LNCaP clone FGC (cell line): Measurements from ENCODE around the gene PHACTR3.

Experiments used
- DNase-seq: peaks from one replicate; pipeline ENCODE4 v3.0.0-alpha.2; 2011; ENCODE audit warnings: low read depth
- H3K4me3 ChIP-seq: 2 replicates; pipeline ENCODE4 v1.5.1; 2011; ENCODE audit warnings: mild to moderate bottlenecking, low read depth, low read length, control low read depth
- CTCF ChIP-seq: IDR thresholded peaks from 2 replicates; pipeline ENCODE4 v1.5.1; 2012; ENCODE audit warnings: mild to moderate bottlenecking; ENCODE audit not compliant: control insufficient read depth, insufficient read depth; ENCODE audit errors: extremely low read depth

PHACTR3 gene

GRCh38 chr20:59736366-59736765, 132.0 kb downstream of the PHACTR3 start:
- no peak overlapping the region for H3K4me3 ChIP-seq
- DNase-seq: no peak
- no peak for TF ChIP-seq CTCF

- no peak for TF ChIP-seq CTCF
- no peak for DNase-seq
These were observed 132.8 kb downstream of the PHACTR3 start for GRCh38 chr20:59737073-59737666.

GRCh38 chr20:59737816-59738215, 133.5 kb downstream of the PHACTR3 start:
- no peak for TF ChIP-seq CTCF
- DNase-seq: no peak
- no peak overlapping the region for H3K4me3 ChIP-seq

More at GRCh38 chr20:59737073-59737666, 132.8 kb downstream of the PHACTR3 start:
- H3K4me3 ChIP-seq: no peak overlapping the region

GRCh38 chr20:59738851-59739250, 134.5 kb downstream of the PHACTR3 start:
- DNase-seq: no peak
- TF ChIP-seq CTCF: no peak
- no peak overlapping the region for H3K4me3 ChIP-seq

GRCh38 chr20:59740621-59741020, 136.3 kb downstream of the PHACTR3 start:
- DNase-seq: no peak
- no peak for TF ChIP-seq CTCF
- no peak overlapping the region for H3K4me3 ChIP-seq

- no peak for DNase-seq
- no peak overlapping the region for H3K4me3 ChIP-seq
- no peak for TF ChIP-seq CTCF
These were observed 136.7 kb downstream of the PHACTR3 start for GRCh38 chr20:59741073-59741472.
